Activated T-cell treated with anti-CD3 and anti-CD28 coated beads, Interleukin-2, amount 50 U/mL, for 72 hours (primary cell): ENCODE results near the gene PLA2R1. TPM values are rescaled to one million over a fixed set of nuclear protein-coding genes. Genes with fewer than 3 reads are reported as not detected.

Source experiments
- ATAC-seq, 2 donors: fragments of 150-1000 bp; cut with Tn5 transposase; replicated peaks in 1 of 2; 2 replicates each; pipeline ENCODE4 v1.10.0; 2021; ENCODE audit warnings: moderate library complexity in 2 of 2, mild to moderate bottlenecking in 1 of 2
- DNase-seq, 2 donors: peaks; one replicate each; pipeline ENCODE4 v3.0.0; 2021 to 2022; ENCODE audit warnings: mixed read lengths in 1 of 2
- H3K27ac Mint-ChIP-seq: one replicate; pipeline ENCODE4 v1.8.0; 2022; ENCODE audit warnings: mild to moderate bottlenecking, moderate library complexity, mixed read lengths
- H3K27me3 Mint-ChIP-seq: one replicate; pipeline ENCODE4 v1.8.0; 2022; ENCODE audit warnings: low read depth, mixed read lengths
- H3K36me3 Mint-ChIP-seq, 2 donors: one replicate each; pipeline ENCODE4 v1.8.0; 2022; ENCODE audit warnings: mixed read lengths in 2 of 2, mild to moderate bottlenecking in 1 of 2; ENCODE audit not compliant: insufficient read depth in 2 of 2
- H3K4me1 Mint-ChIP-seq: one replicate; pipeline ENCODE4 v1.8.0; 2022; ENCODE audit warnings: low read depth, mixed read lengths
- H3K4me3 Mint-ChIP-seq, 2 donors: one replicate each; pipeline ENCODE4 v1.8.0; 2022; ENCODE audit warnings: mild to moderate bottlenecking in 2 of 2, mixed read lengths in 2 of 2, moderate library complexity in 2 of 2
- H3K9me3 Mint-ChIP-seq, 2 donors: one replicate each; pipeline ENCODE4 v1.8.0; 2022; ENCODE audit warnings: mixed read lengths in 2 of 2
- total RNA-seq, 2 donors: library from RNA; stranded (reverse); gene quantifications; one replicate each; pipeline ENCODE4 v1.2.3, GENCODE V29; 2022

The PLA2R1 gene
- total RNA-seq, 2 donors from 2014 or later, result not detected

- no peaks in the 10 kb centered on the region for H3K36me3 Mint-ChIP-seq
- DNase-seq, result no peak
- no peak for ATAC-seq
- peaks cover 5% of the 10 kb centered on the region for H3K4me1 Mint-ChIP-seq
- peaks cover 29% of the 10 kb centered on the region for H3K27me3 Mint-ChIP-seq
- H3K27ac Mint-ChIP-seq, result no peak overlapping the region
- no peaks in the 10 kb centered on the region for H3K9me3 Mint-ChIP-seq
- H3K4me3 Mint-ChIP-seq, result no peak overlapping the region
These were observed 116.0 kb downstream of the PLA2R1 start for GRCh38 chr2:159946326-159946999.

- Mint-ChIP-seq H3K4me3 (no peak overlapping the region), H3K27ac (no peak overlapping the region)
These were observed 117.5 kb downstream of the PLA2R1 start for GRCh38 chr2:159944874-159945273.

GRCh38 chr2:159942146-159942545 is 120.3 kb downstream of the PLA2R1 start:
- Mint-ChIP-seq H3K4me3 (no peak overlapping the region), H3K4me1 (peaks cover 15% of the 10 kb centered on the region), H3K27ac (no peak overlapping the region), H3K36me3 (no peaks in the 10 kb centered on the region), H3K9me3 (no peaks in the 10 kb centered on the region), H3K27me3 (peaks cover 5% of the 10 kb centered on the region)
- no peak for ATAC-seq
- DNase-seq, result no peak

More at GRCh38 chr2:159944874-159945273, 117.5 kb downstream of the PLA2R1 start:
- Mint-ChIP-seq H3K9me3 (no peaks in the 10 kb centered on the region), H3K4me1 (peaks cover 5% of the 10 kb centered on the region), H3K27me3 (peaks cover 16% of the 10 kb centered on the region), H3K36me3 (no peaks in the 10 kb centered on the region)
- ATAC-seq (no peak), DNase-seq (no peak)

- peaks cover 4% of the 10 kb centered on the region for H3K27me3 Mint-ChIP-seq
- H3K4me1 Mint-ChIP-seq, result peaks cover 15% of the 10 kb centered on the region
- DNase-seq (no peak), ATAC-seq (no peak)
- H3K4me3 Mint-ChIP-seq, result no peak overlapping the region
- no peaks in the 10 kb centered on the region for H3K36me3 Mint-ChIP-seq
- H3K9me3 Mint-ChIP-seq, result no peaks in the 10 kb centered on the region
- H3K27ac Mint-ChIP-seq, result no peak overlapping the region
These were observed 120.7 kb downstream of the PLA2R1 start for GRCh38 chr2:159941729-159942128.

- Mint-ChIP-seq H3K27ac (no peak overlapping the region), H3K4me3 (no peak overlapping the region), H3K27me3 (no peaks in the 10 kb centered on the region), H3K36me3 (peaks cover 0 to 3% of the 10 kb centered on the region in 2 donors), H3K9me3 (peaks cover 0 to 3% of the 10 kb centered on the region in 2 donors), H3K4me1 (peaks cover 15% of the 10 kb centered on the region)
- no peak for ATAC-seq
- no peak for DNase-seq
These were observed 122.5 kb downstream of the PLA2R1 start for GRCh38 chr2:159939946-159940345.

GRCh38 chr2:159938395-159938794 is 124.0 kb downstream of the PLA2R1 start:
- Mint-ChIP-seq H3K36me3 (peaks cover 0 to 3% of the 10 kb centered on the region in 2 donors), H3K4me3 (no peak overlapping the region), H3K4me1 (peaks cover 10% of the 10 kb centered on the region), H3K9me3 (peaks cover 0 to 3% of the 10 kb centered on the region in 2 donors), H3K27ac (no peak overlapping the region), H3K27me3 (peaks cover 3% of the 10 kb centered on the region)
- ATAC-seq (no peak), DNase-seq (no peak)

- DNase-seq (no peak), ATAC-seq (no peak)
- no peak overlapping the region for H3K27ac Mint-ChIP-seq
- H3K4me1 Mint-ChIP-seq, result peaks cover 10% of the 10 kb centered on the region
- peaks cover 6% of the 10 kb centered on the region for H3K27me3 Mint-ChIP-seq
- peaks cover 0 to 3% of the 10 kb centered on the region in 2 donors for H3K36me3 Mint-ChIP-seq
- H3K9me3 Mint-ChIP-seq, result peaks cover 0 to 3% of the 10 kb centered on the region in 2 donors
- H3K4me3 Mint-ChIP-seq, result no peak overlapping the region
These were observed 125.9 kb downstream of the PLA2R1 start for GRCh38 chr2:159936471-159936870.

GRCh38 chr2:159933727-159934049 is 128.7 kb downstream of the PLA2R1 start:
- Mint-ChIP-seq H3K27me3 (peaks cover 6% of the 10 kb centered on the region), H3K4me1 (peaks cover 9% of the 10 kb centered on the region), H3K9me3 (peaks cover 0 to 3% of the 10 kb centered on the region in 2 donors), H3K4me3 (no peak overlapping the region), H3K36me3 (peaks cover 0 to 4% of the 10 kb centered on the region in 2 donors), H3K27ac (no peak overlapping the region)
- DNase-seq (no peak), ATAC-seq (no peak)

GRCh38 chr2:159933040-159933726 is 129.2 kb downstream of the PLA2R1 start:
- peaks cover 6% of the 10 kb centered on the region for H3K27me3 Mint-ChIP-seq
- DNase-seq (no peak), ATAC-seq (no peak)
- H3K9me3 Mint-ChIP-seq, result peaks cover under 1 to 3% of the 10 kb centered on the region in 2 donors
- H3K4me3 Mint-ChIP-seq, result no peak overlapping the region
- peaks cover 4% of the 10 kb centered on the region for H3K4me1 Mint-ChIP-seq
- H3K27ac Mint-ChIP-seq, result no peak overlapping the region
- peaks cover 0 to 4% of the 10 kb centered on the region in 2 donors for H3K36me3 Mint-ChIP-seq

GRCh38 chr2:159926695-159927094 is 135.7 kb downstream of the PLA2R1 start:
- no peak overlapping the region for H3K27ac Mint-ChIP-seq
- DNase-seq (no peak), ATAC-seq (no peak)
- no peak overlapping the region for H3K4me3 Mint-ChIP-seq
- H3K36me3 Mint-ChIP-seq, result peaks cover 0 to 2% of the 10 kb centered on the region in 2 donors
- peaks cover 15% of the 10 kb centered on the region for H3K4me1 Mint-ChIP-seq
- peaks cover 1 to 2% of the 10 kb centered on the region in 2 donors for H3K9me3 Mint-ChIP-seq
- peaks cover 15% of the 10 kb centered on the region for H3K27me3 Mint-ChIP-seq

GRCh38 chr2:159925975-159926374 is 136.4 kb downstream of the PLA2R1 start:
- H3K4me1 Mint-ChIP-seq, result peaks cover 22% of the 10 kb centered on the region
- peaks cover 15% of the 10 kb centered on the region for H3K27me3 Mint-ChIP-seq
- DNase-seq, result no peak
- peaks cover 0 to 2% of the 10 kb centered on the region in 2 donors for H3K36me3 Mint-ChIP-seq
- ATAC-seq, result no peak
- H3K27ac Mint-ChIP-seq, result no peak overlapping the region
- peaks cover 1 to 2% of the 10 kb centered on the region in 2 donors for H3K9me3 Mint-ChIP-seq
- no peak overlapping the region for H3K4me3 Mint-ChIP-seq

- ATAC-seq (peak; percentile 37 to 59), DNase-seq (peak; percentile 27 to 33)
- peaks cover 48% of the 10 kb centered on the region for H3K4me1 Mint-ChIP-seq
- H3K4me3 Mint-ChIP-seq, result peak overlapping the region; percentile 58 to 79
- peaks cover 0 to 2% of the 10 kb centered on the region in 2 donors for H3K36me3 Mint-ChIP-seq
- peaks cover 28% of the 10 kb centered on the region for H3K27me3 Mint-ChIP-seq
- peaks cover 0 to 2% of the 10 kb centered on the region in 2 donors for H3K9me3 Mint-ChIP-seq
- peak overlapping the region; percentile 73 for H3K27ac Mint-ChIP-seq
These were observed 139.9 kb downstream of the PLA2R1 start for GRCh38 chr2:159922563-159922962.

GRCh38 chr2:159921752-159922404 is 140.5 kb downstream of the PLA2R1 start:
- peak; percentile 88 to 90 for DNase-seq
- H3K4me1 Mint-ChIP-seq, result peaks cover 48% of the 10 kb centered on the region
- peaks cover 30% of the 10 kb centered on the region for H3K27me3 Mint-ChIP-seq
- H3K27ac Mint-ChIP-seq, result peak overlapping the region; percentile 73
- H3K9me3 Mint-ChIP-seq, result peaks cover 0 to 2% of the 10 kb centered on the region in 2 donors
- ATAC-seq, result peak; percentile 69 to 73
- H3K4me3 Mint-ChIP-seq, result peak overlapping the region; percentile 58 to 79
- H3K36me3 Mint-ChIP-seq, result peaks cover 0 to 2% of the 10 kb centered on the region in 2 donors
